HG02763 (cell line): ENCODE data around the gene PPP1R1C.

Experiments
- ATAC-seq: cut with Tn5 transposase; IDR thresholded peaks from one replicate; pipeline ENCODE4 v1.9.1; 2021; ENCODE audit warnings: mild to moderate bottlenecking, moderate library complexity; ENCODE audit not compliant: unreplicated experiment

Gene PPP1R1C

GRCh38 chr2:181971032-181971431, 14.6 kb upstream of the PPP1R1C start:
- ATAC-seq, result no peak

DNA sequence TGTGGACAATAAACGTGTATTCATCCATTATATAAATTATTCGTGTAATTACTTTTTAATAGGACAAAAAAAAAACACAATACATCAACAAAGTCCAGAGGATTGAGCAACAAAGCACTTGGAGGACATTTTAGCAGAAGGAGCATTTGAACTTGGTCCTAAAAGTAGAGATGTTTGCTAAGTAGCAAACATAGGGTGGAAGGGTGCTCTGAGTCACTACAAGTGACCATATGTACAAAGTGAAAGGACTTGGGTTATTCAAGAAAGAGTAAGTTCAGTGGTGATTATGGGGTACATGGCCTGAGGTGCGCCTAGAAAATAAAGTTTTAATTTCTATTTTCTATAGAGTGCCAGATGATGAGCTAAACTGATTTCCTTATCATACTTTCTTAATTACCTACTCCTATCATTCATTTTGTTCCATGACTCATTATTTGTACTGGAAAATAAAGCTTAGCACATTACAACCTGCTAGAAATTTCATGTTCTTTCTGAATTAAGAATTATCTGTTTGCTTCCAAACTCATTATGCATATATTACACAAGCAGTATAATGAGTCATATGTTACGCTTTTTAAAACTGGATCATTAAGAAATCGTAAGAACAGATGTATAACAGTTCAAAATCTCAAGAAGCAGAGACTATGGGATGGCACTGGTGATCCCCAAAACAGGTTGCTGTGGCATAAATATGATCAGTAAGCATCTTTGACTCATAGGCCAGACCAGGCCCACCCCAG, 13.1 kb upstream of the PPP1R1C start:
- no peak for ATAC-seq

GRCh38 chr2:181973171-181973783, 12.4 kb upstream of the PPP1R1C start:
- ATAC-seq, result no peak

- ATAC-seq, result no peak
Observed at GRCh38 chr2:181977661-181978350, 7.8 kb upstream of the PPP1R1C start.

DNA sequence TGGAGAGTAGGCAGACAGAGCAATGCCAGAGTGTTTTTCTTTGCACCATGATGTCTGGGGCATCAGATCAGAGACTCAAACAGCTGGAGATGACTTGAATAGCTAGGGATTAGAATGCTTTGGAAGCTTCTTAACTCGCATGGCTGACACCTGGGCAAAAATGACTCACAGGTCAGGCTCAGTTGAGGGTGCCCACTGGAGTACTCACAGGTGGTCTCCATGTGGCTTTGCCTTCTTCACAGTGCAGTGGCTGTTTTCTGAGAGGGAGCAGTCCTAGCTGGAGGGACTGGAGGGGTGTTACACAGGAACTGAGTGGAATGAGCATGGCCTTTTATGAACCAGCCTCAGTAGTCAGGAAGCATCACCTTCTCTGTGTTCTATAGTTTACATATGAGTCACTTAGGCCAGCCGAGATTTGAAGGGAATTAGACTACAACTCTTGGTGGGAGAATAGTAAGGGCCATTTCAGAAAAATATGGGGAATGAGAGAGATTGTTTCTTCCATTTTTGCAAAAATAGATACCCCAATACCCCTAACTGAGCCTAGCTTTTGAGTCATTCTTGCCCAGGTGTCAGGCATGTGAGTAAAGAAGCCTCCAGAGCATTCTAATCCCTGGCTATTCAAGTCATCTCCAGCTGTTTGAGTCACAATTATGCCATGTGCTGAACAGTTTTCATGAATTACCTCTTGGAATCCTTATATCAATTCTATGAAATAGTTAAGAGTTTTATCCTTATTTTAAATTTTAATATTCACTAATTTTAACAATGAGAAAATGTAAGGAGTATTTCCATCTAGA, 7.1 kb upstream of the PPP1R1C start:
- ATAC-seq, result no peak

DNA sequence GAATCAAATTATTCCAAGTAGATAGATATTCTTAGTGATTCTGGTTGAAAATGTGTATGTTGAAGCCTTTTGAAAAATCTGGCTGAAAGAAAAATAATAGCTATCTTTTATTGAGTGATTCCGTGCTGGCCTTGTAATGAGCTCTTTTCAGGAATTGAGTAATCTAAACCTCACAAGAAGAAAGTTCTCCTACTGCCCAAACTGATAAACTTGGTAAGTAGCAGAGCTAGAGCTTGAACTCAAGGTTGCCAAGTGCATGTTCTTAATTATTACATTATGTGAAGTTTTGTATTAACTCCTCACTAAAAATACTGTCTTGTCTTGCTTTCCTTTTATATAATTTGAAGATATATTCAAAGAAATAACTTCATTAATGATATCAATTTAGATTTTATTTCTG, 1.6 kb upstream of the PPP1R1C start:
- no peak for ATAC-seq

DNA sequence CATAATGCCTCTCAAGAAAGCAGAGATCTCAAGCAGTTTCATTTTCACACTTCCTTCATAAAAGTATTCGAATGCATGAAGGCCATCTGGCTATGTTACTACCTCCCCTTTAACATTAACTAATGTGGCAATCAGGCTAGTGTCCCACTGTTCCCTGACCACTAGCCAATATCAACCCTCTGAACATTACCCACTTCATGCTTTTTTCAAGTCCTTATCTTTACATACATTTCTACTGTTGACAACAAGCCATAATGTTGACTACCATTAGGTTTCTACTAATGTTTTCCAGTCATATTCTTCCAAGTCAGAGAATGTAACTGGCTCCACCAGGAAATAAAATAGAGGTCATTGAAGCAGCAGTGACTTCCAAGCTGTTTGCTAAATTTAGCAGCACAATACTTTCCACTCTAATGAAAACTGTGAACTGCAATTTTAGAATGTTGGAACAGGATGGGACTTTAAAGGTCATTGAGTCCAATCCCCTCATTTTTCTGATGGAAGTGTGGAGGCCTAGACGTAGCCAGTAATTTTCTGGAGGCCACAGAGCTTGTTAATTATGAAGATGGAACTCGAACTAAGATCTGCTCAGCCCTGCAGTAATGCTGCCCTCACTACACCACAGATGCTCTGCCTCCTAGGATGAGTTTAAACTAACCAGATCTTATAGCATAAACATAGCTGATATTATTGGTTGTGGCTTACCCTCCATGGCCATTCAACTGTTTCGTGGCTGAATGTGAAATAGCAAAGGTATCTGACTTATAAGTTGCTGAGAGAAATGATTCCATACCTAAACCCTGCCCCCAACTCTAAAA, 630 bp upstream of the PPP1R1C start:
- ATAC-seq, result no peak

GRCh38 chr2:181988154-181988924, 2.7 kb downstream of the PPP1R1C start:
- ATAC-seq, result no peak

GRCh38 chr2:181989099-181989498, 3.4 kb downstream of the PPP1R1C start:
- ATAC-seq, result no peak

- ATAC-seq, result peak; percentile 98
Observed at GRCh38 chr2:181991171-181991885, 5.7 kb downstream of the PPP1R1C start.

DNA sequence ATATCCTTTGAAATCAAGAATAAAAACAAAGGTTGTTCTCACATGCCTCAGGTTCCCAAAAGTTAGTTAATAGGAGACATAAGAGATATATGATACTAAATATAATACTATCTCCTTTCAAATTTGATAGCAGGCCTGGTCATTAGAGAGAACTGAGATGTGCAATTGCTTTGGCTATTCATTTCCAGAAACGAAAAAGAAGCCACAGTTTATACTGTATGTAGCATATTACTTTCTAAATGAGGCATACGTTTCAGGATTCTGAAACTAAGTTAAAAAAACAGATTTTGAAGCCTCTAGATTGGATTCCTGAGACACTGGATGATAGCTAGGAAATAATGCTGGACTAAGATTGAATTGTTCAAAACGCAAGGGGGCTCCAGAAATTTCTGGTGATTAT, 7.1 kb downstream of the PPP1R1C start:
- ATAC-seq, result peak; percentile 77

DNA sequence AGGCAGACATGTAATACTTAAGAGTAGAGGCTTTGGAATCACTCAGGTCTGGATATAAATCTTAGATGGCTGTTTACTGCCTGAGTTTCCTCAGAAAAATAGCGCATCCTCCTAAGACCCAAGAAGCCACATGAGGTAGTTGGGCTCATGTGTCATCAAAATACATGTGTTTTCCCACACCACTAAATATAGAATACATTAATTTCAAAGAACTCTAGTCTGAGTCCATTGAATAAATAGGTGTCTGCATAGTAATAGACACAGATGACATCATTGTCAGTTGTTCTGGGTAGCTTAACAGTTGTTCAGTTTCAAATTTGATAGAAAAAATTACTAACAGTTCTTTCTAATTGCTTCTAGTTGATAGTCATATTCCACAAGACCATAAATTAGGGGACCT, 9.6 kb downstream of the PPP1R1C start:
- no peak for ATAC-seq

DNA sequence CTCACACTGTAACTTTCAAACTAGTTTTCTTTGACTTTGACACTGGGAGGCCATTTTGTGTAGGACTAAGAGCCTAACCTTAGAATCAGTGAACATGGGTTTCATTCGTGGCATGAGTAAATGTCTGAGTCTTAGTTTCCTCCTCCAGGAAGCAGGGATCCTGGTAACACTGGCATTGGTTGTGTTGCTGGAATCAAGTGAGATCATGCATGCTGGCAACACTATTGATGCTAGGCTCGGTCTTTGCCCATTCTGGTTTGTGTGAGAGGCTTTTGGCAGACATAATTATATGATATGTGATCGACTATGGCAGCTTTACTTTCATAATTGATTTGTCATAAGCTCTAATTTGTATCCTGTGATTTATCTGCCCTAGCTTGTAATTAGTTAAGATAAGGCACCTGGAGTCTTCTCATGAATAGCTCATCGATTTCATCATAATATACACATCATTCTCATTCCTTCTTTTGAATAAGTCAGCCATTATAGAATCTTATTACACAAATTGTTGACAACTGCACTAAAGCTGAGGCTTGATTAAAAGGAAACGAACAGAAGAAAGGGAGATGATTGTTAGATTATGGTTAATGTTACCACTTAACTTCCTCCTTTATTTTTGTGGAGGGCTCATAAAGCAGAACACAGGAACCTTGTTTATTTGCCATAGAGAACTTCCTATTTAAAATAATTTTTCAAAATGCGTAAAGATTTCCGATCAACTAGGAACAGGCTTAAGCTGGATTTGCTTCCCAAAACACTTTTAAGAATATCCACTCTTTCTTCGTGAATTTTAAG, 12.6 kb downstream of the PPP1R1C start:
- ATAC-seq, result no peak

GRCh38 chr2:181998891-181999654, 13.4 kb downstream of the PPP1R1C start:
- ATAC-seq, result no peak

DNA sequence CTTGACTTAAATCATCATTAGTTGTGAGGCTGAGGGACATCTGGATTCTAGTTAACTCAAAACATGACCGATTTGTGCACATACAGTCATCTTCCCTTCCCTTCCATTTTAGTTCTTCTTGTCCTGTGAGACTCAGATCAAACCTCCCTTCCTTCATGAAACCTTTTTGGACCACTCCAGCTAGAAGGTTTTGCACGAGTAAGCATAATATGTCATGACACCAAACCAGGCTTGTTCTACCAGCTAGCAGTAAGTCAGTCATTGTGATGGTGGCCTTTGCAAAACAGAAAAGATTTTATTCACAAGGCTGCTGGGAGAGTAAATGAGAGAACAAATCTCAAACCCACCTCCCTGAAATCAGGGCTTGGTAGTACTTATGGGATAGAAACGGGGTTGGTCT, 14.3 kb downstream of the PPP1R1C start:
- no peak for ATAC-seq

DNA sequence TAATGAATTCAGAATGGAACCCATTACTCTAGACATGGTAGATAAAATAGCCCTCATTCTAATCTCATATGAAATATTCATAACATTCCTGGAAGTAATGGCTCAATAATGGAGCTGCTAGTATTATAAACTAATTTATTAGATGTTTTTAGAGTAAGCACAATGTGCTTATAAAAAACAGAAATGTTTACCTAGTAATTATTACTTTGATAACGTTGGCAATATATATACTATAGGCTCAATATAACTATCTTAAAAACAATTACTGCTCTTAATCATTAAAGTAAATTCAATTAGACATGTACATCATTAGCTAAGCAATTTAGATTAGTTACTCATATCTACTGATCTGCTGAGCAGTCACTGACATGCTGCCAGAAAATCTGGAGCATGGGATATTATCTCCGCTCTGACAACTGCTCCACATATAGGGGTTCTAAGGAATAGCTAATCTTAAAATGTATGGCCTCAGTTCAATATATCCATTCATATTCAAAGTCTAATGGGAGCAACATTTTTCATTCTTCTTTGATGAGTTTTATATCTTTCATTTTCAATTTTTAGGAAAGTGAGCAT, 19.4 kb downstream of the PPP1R1C start:
- ATAC-seq, result no peak
